H1 (cell line): ENCODE results near the gene TSFM. TPM values are rescaled to one million over a fixed set of nuclear protein-coding genes. Genes with fewer than 3 reads are reported as not detected.

Source experiments
- CTCF ChIA-PET: fragments of 300-600 bp; sonication (Branson Sonifier 250); formaldehyde crosslinking; loops from one replicate; lab custom pipeline; 2021; ENCODE audit not compliant: partially characterized antibody; lab: Charles Lee
- POLR2A ChIA-PET: fragments of 300-600 bp; sonication (Branson Sonifier 250); formaldehyde crosslinking; loops from one replicate; lab custom pipeline; 2021; ENCODE audit warnings: inconsistent platforms; ENCODE audit not compliant: partially characterized antibody; lab: Charles Lee
- DNase-seq, 2 experiments: peaks; one replicate each; pipeline versions ENCODE4 v3.0.0 to v3.0.0-alpha.2; 2010 to 2022; ENCODE audit warnings: low spot score in 2 of 2, low read depth in 1 of 2, mixed read lengths in 1 of 2
- FAIRE-seq: peaks from 2 replicates; lab custom pipeline; 2011; peaks lifted over from hg19 to GRCh38; lab: Jason Lieb, UNC
- H2AFZ ChIP-seq: 2 replicates; pipeline ENCODE4 v1.8.1; 2012; ENCODE audit warnings: low read length, inconsistent platforms
- H2AK5ac ChIP-seq: 2 replicates; pipeline ENCODE4 v1.6.1; 2013; ENCODE audit warnings: low read depth, low read length
- H2BK120ac ChIP-seq: replicated peaks from 2 replicates; pipeline ENCODE3; 2013; ENCODE audit warnings: low read depth, low read length, inconsistent platforms
- H2BK12ac ChIP-seq: 2 replicates; pipeline ENCODE4 v1.6.1; 2013; ENCODE audit warnings: low read depth, low read length
- H2BK15ac ChIP-seq: 2 replicates; pipeline ENCODE4 v1.6.1; 2013; ENCODE audit warnings: low read length
- H2BK20ac ChIP-seq: 2 replicates; pipeline ENCODE4 v1.6.1; 2013; ENCODE audit warnings: low read length
- H2BK5ac ChIP-seq: 2 replicates; pipeline ENCODE4 v1.6.1; 2013; ENCODE audit warnings: low read depth, low read length
- H3K14ac ChIP-seq: 2 replicates; pipeline ENCODE4 v1.6.1; 2013; ENCODE audit warnings: inconsistent platforms; ENCODE audit not compliant: insufficient read length
- H3K18ac ChIP-seq: 2 replicates; pipeline ENCODE4 v1.6.1; 2013; ENCODE audit warnings: low read length; ENCODE audit errors: extremely low read depth
- H3K23ac ChIP-seq: 2 replicates; pipeline ENCODE4 v1.6.1; 2013; ENCODE audit warnings: inconsistent platforms; ENCODE audit not compliant: insufficient read length
- H3K23me2 ChIP-seq: 2 replicates; pipeline ENCODE4 v1.6.1; 2013; ENCODE audit warnings: low read depth, low read length
- H3K27ac ChIP-seq: 2 replicates; pipeline ENCODE4 v1.6.1; 2011; ENCODE audit warnings: low read depth, low read length, inconsistent platforms
- H3K27me3 ChIP-seq, 4 experiments: replicated peaks in 1 of 4; 1 replicate in 1 of 4; 2 replicates in 3 of 4; pipeline versions ENCODE4 v1.6.1 to v1.8.1; 2011 to 2013; ENCODE audit warnings: low read length in 3 of 4, mild to moderate bottlenecking in 3 of 4, inconsistent platforms in 2 of 4, mixed read lengths in 2 of 4, moderate library complexity in 1 of 4; ENCODE audit not compliant: control insufficient read depth in 3 of 4, insufficient read depth in 3 of 4; ENCODE audit errors: extremely low read depth in 1 of 4
- H3K36me3 ChIP-seq, 4 experiments: 2 replicates each; pipeline versions ENCODE4 v1.6.1 to v1.8.1; 2011 to 2013; ENCODE audit warnings: mild to moderate bottlenecking in 4 of 4, low read length in 3 of 4, moderate library complexity in 2 of 4, control low read depth in 1 of 4, inconsistent platforms in 1 of 4; ENCODE audit not compliant: insufficient read depth in 4 of 4, control insufficient read depth in 2 of 4
- H3K4ac ChIP-seq: replicated peaks from 2 replicates; pipeline ENCODE3; 2013; ENCODE audit warnings: low read length, low read depth, mixed read lengths, inconsistent platforms; ENCODE audit not compliant: insufficient read length
- H3K4me1 ChIP-seq, 4 experiments: replicated peaks in 1 of 4; 1 replicate in 1 of 4; 2 replicates in 3 of 4; pipeline versions ENCODE4 v1.6.1 to v1.8.1; 2011 to 2013; ENCODE audit warnings: low read length in 3 of 4, inconsistent platforms in 2 of 4, mixed read lengths in 1 of 4; ENCODE audit not compliant: insufficient read depth in 4 of 4, control insufficient read depth in 3 of 4
- H3K4me2 ChIP-seq, 2 experiments: 2 replicates each; pipeline versions ENCODE4 v1.6.1 to v1.8.1; 2011 to 2013; ENCODE audit warnings: low read depth in 2 of 2, low read length in 2 of 2, control low read depth in 1 of 2, inconsistent platforms in 1 of 2, mild to moderate bottlenecking in 1 of 2; ENCODE audit not compliant: insufficient read depth in 1 of 2
- H3K4me3 ChIP-seq, 4 experiments: fragments of 200-600, 300-600 bp in 1 of 4; sonication (generic), shearing (Covaris generic), sonication (Bioruptor Twin) in 1 of 4; 2 replicates each; pipeline versions ENCODE4 v1.5.1 to v1.8.1; 2011 to 2016; ENCODE audit warnings: low read length in 4 of 4, low read depth in 3 of 4, control low read depth in 2 of 4, inconsistent platforms in 2 of 4, mild to moderate bottlenecking in 2 of 4, mixed read lengths in 1 of 4, moderate library complexity in 1 of 4; ENCODE audit not compliant: insufficient read depth in 2 of 4; ENCODE audit errors: extremely low read depth in 1 of 4
- H3K56ac ChIP-seq: replicated peaks from 2 replicates; pipeline ENCODE3; 2013; ENCODE audit warnings: low read depth, mild to moderate bottlenecking, mixed read lengths, low read length, inconsistent platforms; ENCODE audit not compliant: insufficient read length
- H3K79me1 ChIP-seq: 2 replicates; pipeline ENCODE4 v1.6.1; 2013; ENCODE audit warnings: low read depth, low read length, control low read depth
- H3K79me2 ChIP-seq, 2 experiments: 2 replicates each; pipeline versions ENCODE4 v1.6.1 to v1.8.1; 2012 to 2013; ENCODE audit warnings: low read length in 2 of 2, mild to moderate bottlenecking in 2 of 2, inconsistent platforms in 1 of 2; ENCODE audit not compliant: insufficient read depth in 2 of 2, control insufficient read depth in 1 of 2
- H3K9ac ChIP-seq, 4 experiments: replicated peaks in 1 of 4; 1 replicate in 1 of 4; 2 replicates in 3 of 4; pipeline versions ENCODE4 v1.6.1 to v1.8.1; 2011 to 2013; ENCODE audit warnings: low read depth in 3 of 4, low read length in 3 of 4, control low read depth in 2 of 4, mild to moderate bottlenecking in 2 of 4, moderate library complexity in 2 of 4, inconsistent platforms in 1 of 4; ENCODE audit errors: extremely low read depth in 1 of 4
- H3K9me3 ChIP-seq, 2 experiments: 2 replicates each; pipeline versions ENCODE4 v1.6.1 to v1.8.1; 2012 to 2013; ENCODE audit warnings: mild to moderate bottlenecking in 2 of 2, moderate library complexity in 2 of 2, control low read depth in 1 of 2, inconsistent platforms in 1 of 2, low read depth in 1 of 2, low read length in 1 of 2, mixed read lengths in 1 of 2; ENCODE audit not compliant: insufficient read depth in 2 of 2
- H4K20me1 ChIP-seq, 2 experiments: replicated peaks in 1 of 2; 2 replicates each; pipeline versions ENCODE3 to v1.8.1; 2011 to 2013; ENCODE audit warnings: inconsistent platforms in 2 of 2, low read length in 2 of 2, mild to moderate bottlenecking in 1 of 2; ENCODE audit not compliant: insufficient read depth in 2 of 2, control insufficient read depth in 1 of 2
- H4K5ac ChIP-seq: 2 replicates; pipeline ENCODE4 v1.6.1; 2013; ENCODE audit warnings: low read length, low read depth, mixed read lengths, inconsistent platforms; ENCODE audit not compliant: insufficient read length
- H4K8ac ChIP-seq: 2 replicates; pipeline ENCODE4 v1.8.0; 2013; ENCODE audit warnings: mild to moderate bottlenecking, moderate library complexity, low read length, inconsistent platforms; ENCODE audit not compliant: insufficient read depth; ENCODE audit errors: extremely low read depth
- H4K91ac ChIP-seq: replicated peaks from 2 replicates; pipeline ENCODE3; 2013; ENCODE audit warnings: low read length, mixed read lengths, inconsistent platforms; ENCODE audit not compliant: insufficient read length
- BCL11A ChIP-seq, 2 experiments: IDR thresholded peaks; one replicate each; pipeline ENCODE4 v1.6.1; 2011; ENCODE audit warnings: low read depth in 2 of 2, low read length in 2 of 2, mild to moderate bottlenecking in 2 of 2
- CHD2 ChIP-seq: IDR thresholded peaks from 2 replicates; pipeline ENCODE4 v1.6.1; 2012; ENCODE audit warnings: low read length, improper control_type of control experiment
- CTBP2 ChIP-seq: IDR thresholded peaks from 2 replicates; pipeline ENCODE4 v1.7.0; 2011; ENCODE audit warnings: borderline replicate concordance, mild to moderate bottlenecking, moderate library complexity, mixed read lengths, low read length; ENCODE audit not compliant: insufficient read depth, insufficient read length
- CTCF ChIP-seq, 3 experiments: IDR thresholded peaks; 1 replicate in 2 of 3; 2 replicates in 1 of 3; pipeline versions ENCODE4 v1.5.1 to v1.6.1; 2011; ENCODE audit warnings: low read length in 3 of 3, mild to moderate bottlenecking in 3 of 3, inconsistent platforms in 2 of 3, low read depth in 1 of 3, moderate library complexity in 1 of 3; ENCODE audit not compliant: insufficient read depth in 1 of 3; ENCODE audit errors: control extremely low read depth in 1 of 3
- SP2 ChIP-seq: IDR thresholded peaks from 2 replicates; pipeline ENCODE4 v1.6.1; 2012; ENCODE audit warnings: mild to moderate bottlenecking, low read length, inconsistent platforms
- TAF1 ChIP-seq: IDR thresholded peaks from 2 replicates; pipeline ENCODE4 v1.6.1; 2011; ENCODE audit warnings: mild to moderate bottlenecking, low read depth, low read length
- TAF7 ChIP-seq: optimal IDR thresholded peaks from 2 replicates; pipeline ENCODE3; 2011; ENCODE audit warnings: low read depth, mild to moderate bottlenecking, inconsistent platforms, low read length, moderate library complexity, borderline replicate concordance
- TEAD4 ChIP-seq: IDR thresholded peaks from 2 replicates; pipeline ENCODE4 v1.6.1; 2012; ENCODE audit warnings: low read depth, low read length, inconsistent platforms, mixed read lengths
- WGBS, 2 experiments: shearing (Covaris generic) in 1 of 2; methylation state at CpG; one replicate each; pipeline versions ENCODE4 v1.1.6 to v1.1.7; 2013 to 2015; ENCODE audit warnings: low lambda C conversion rate in 2 of 2, mixed read lengths in 2 of 2, inconsistent platforms in 1 of 2, low coverage in 1 of 2, missing lambda C conversion rate in 1 of 2; ENCODE audit not compliant: insufficient replicate concordance in 2 of 2, insufficient coverage in 1 of 2, insufficient read length in 1 of 2; ENCODE audit errors: extremely low coverage in 1 of 2, missing lambda C conversion rate in 1 of 2; 5-methylcytosine and 5-hydroxymethylcytosine counted together
- polyA plus RNA-seq, 7 experiments: library from polyadenylated mRNA; depleted of rRNA in 3 of 7; stranded (reverse) in 5 of 7; unstranded in 2 of 7; fragments of >200 nt in 5 of 7; fragments of 200-250 nt in 2 of 7; gene quantifications; 1 replicate in 5 of 7; 2 replicates in 1 of 7; 4 replicates in 1 of 7; pipeline versions ENCODE4 v1.2.1 to v1.2.3, GENCODE V29; 2011 to 2013; ENCODE audit warnings: missing spikeins in 2 of 7, mixed read lengths in 2 of 7
- total RNA-seq: library from RNA; stranded (reverse); fragmentation: NEBNext Ultra II Directional; extraction: Animal tissue kit (Norgen Biotek cat#: 25700); gene quantifications from 2 replicates; pipeline ENCODE4 v1.2.1, GENCODE V29; 2021
- TF ChIP-seq, protein P1 (sequence below): IDR thresholded peaks from 2 replicates; pipeline ENCODE4 v1.6.1; 2011; ENCODE audit warnings: low read length, improper control_type of control experiment
- TF ChIP-seq, protein P2 (sequence below): IDR thresholded peaks from 2 replicates; pipeline ENCODE4 v1.6.1; 2012; ENCODE audit warnings: inconsistent platforms

Gene TSFM
- total and polyA plus RNA-seq, 2 of the 8 experiments (the other 6 are each of a cell fraction or from before 2014, with no cell fraction given), result 17.4 to 49.8 TPM

DNA sequence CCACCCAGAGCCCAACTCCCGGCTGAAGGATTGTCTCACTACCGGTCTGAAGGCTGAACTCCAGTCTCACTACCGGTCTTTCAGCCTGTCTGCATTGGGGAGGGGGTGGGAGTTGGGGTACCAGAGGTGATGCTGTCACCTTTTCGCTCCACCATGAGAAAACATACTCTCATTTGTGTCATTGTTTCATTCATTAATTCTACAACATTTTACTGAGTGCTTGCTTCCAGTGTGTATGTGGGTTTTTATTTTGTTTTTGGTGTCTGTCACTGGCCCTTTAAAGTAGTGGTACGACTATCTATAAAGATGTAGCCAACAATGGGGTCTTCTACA, 30.0 kb upstream of the TSFM start:
- no peak overlapping the region for H3K4ac ChIP-seq
- no peak overlapping the region for H3K27ac ChIP-seq
- no peak overlapping the region for H3K9ac ChIP-seq
- no peak overlapping the region for H4K91ac ChIP-seq
- H2AK5ac ChIP-seq, result no peak overlapping the region
- H3K56ac ChIP-seq, result no peak overlapping the region
- H2BK15ac ChIP-seq, result no peak overlapping the region
- H3K79me1 ChIP-seq, result peaks cover 15% of the 10 kb centered on the region; the same call in 1 of the 2 replicates
- no peak overlapping the region for H2BK5ac ChIP-seq
- peaks cover 17 to 32% (median 22%) of the 10 kb centered on the region in 4 experiments for H3K36me3 ChIP-seq
- no peak overlapping the region for H3K14ac ChIP-seq
- no peak for DNase-seq
- no peak for FAIRE-seq
- CTCF ChIA-PET, result no interaction called here
- WGBS, 2 experiments, result 10% methylated on average over 5 of the region's 5 CpGs; no CpG with 5 or more reads in 1 of the 2 experiments
- H2AFZ ChIP-seq, result no peak overlapping the region
- no peak overlapping the region for H2BK120ac ChIP-seq
- H3K9me3 ChIP-seq, result no peaks in the 10 kb centered on the region
- POLR2A ChIA-PET, result interaction anchor here (0.8 to 5.3 kb wide), 6 partner anchors 11 to 122 kb away, joined by 3 to 25 read pairs (median 7); partner anchors contain the start of genes AGAP2 and CYP27B1
- no peak overlapping the region for H3K23ac ChIP-seq
- peak overlapping the region; percentile 14 to 51 (median 22); a peak in 5 of 8 replicates for H3K4me3 ChIP-seq
- H3K4me2 ChIP-seq, result peak overlapping the region; percentile 75 to 95
- H4K20me1 ChIP-seq, result peaks cover 3 to 5% of the 10 kb centered on the region in 2 experiments
- peaks cover 3 to 26% (median 7%) of the 10 kb centered on the region in 4 experiments; a peak in 6 of 7 replicates for H3K4me1 ChIP-seq
- no peak overlapping the region for H4K5ac ChIP-seq
- no peak overlapping the region for H2BK12ac ChIP-seq
- no peak overlapping the region for H3K18ac ChIP-seq
- peaks cover 8 to 26% (median 22%) of the 10 kb centered on the region in 4 experiments for H3K27me3 ChIP-seq
- peaks cover 18% of the 10 kb centered on the region for H3K23me2 ChIP-seq
- no peak overlapping the region for H4K8ac ChIP-seq
- H3K79me2 ChIP-seq, result peaks cover 12 to 20% of the 10 kb centered on the region in 2 experiments
- no peak overlapping the region for H2BK20ac ChIP-seq
- TF ChIP-seq, protein P1, sequence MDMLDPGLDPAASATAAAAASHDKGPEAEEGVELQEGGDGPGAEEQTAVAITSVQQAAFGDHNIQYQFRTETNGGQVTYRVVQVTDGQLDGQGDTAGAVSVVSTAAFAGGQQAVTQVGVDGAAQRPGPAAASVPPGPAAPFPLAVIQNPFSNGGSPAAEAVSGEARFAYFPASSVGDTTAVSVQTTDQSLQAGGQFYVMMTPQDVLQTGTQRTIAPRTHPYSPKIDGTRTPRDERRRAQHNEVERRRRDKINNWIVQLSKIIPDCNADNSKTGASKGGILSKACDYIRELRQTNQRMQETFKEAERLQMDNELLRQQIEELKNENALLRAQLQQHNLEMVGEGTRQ, result no peak
- TF ChIP-seq, protein P2, sequence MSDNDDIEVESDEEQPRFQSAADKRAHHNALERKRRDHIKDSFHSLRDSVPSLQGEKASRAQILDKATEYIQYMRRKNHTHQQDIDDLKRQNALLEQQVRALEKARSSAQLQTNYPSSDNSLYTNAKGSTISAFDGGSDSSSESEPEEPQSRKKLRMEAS, result no peak
- no peak for TF ChIP-seq TAF7
- no peak for TF ChIP-seq CTCF (IDR thresholded peaks at IDR 0.05; ENCODE audit: control extremely low read depth in 1 of 3, insufficient read depth in 1 of 3, low read depth in 1 of 3, low read length in 3 of 3)
- TF ChIP-seq TEAD4, result no peak
- TF ChIP-seq CTBP2, result no peak
- TF ChIP-seq CHD2, result no peak
- no peak for TF ChIP-seq TAF1
- no peak for TF ChIP-seq BCL11A (IDR thresholded peaks at IDR 0.05; ENCODE audit: low read depth in 2 of 2, low read length in 2 of 2)
- no peak for TF ChIP-seq SP2
